NOMO-1 treated with dmso at 0.1 percent for 144 hours (cell line): ENCODE results near the gene NAA35.
"Not testable (repeated sequence)": the region's sequence is repeated elsewhere in the genome, so short reads cannot be mapped to it uniquely, and the experiment has no call there.

ENCODE experiments used
- DNase-seq: peaks from one replicate; lab custom pipeline; 2025; ENCODE audit not compliant: unreplicated experiment; lab: John Stamatoyannopoulos, UW

The NAA35 gene

GRCh38 chr9:85943757-85944430 is 2.9 kb downstream of the NAA35 start:
- DNase-seq = no peak

- DNase-seq = no peak
Measured at GRCh38 chr9:85944672-85945071, 3.7 kb downstream of the NAA35 start.

- no peak for DNase-seq
Measured at GRCh38 chr9:85949586-85950335, 8.8 kb downstream of the NAA35 start.

- no peak for DNase-seq
Measured at GRCh38 chr9:85959955-85960354, 19.0 kb downstream of the NAA35 start.

GRCh38 chr9:85960688-85961093 is 19.7 kb downstream of the NAA35 start:
- DNase-seq = no peak

GRCh38 chr9:85964526-85964925 is 23.6 kb downstream of the NAA35 start:
- DNase-seq = no peak

- DNase-seq = no peak
Measured at GRCh38 chr9:85964949-85965348, 24.0 kb downstream of the NAA35 start.

GRCh38 chr9:85969727-85970126 is 28.8 kb downstream of the NAA35 start:
- DNase-seq = no peak

- DNase-seq = no peak
Measured at GRCh38 chr9:85971731-85972130, 30.8 kb downstream of the NAA35 start.

GRCh38 chr9:85973238-85973637 is 32.3 kb downstream of the NAA35 start:
- no peak for DNase-seq

- DNase-seq = not testable (repeated sequence)
Measured at GRCh38 chr9:85974055-85974547, 33.2 kb downstream of the NAA35 start.

GRCh38 chr9:85978496-85978895 is 37.5 kb downstream of the NAA35 start:
- no peak for DNase-seq

- no peak for DNase-seq
Measured at GRCh38 chr9:85981369-85981768, 40.4 kb downstream of the NAA35 start.

GRCh38 chr9:85984457-85984856 is 43.5 kb downstream of the NAA35 start:
- no peak for DNase-seq

GRCh38 chr9:85987236-85987635 is 46.3 kb downstream of the NAA35 start:
- DNase-seq = no peak

GRCh38 chr9:85994191-85994590 is 53.2 kb downstream of the NAA35 start:
- DNase-seq = no peak

- DNase-seq = no peak
Measured at GRCh38 chr9:85995097-85995496, 54.2 kb downstream of the NAA35 start.

- no peak for DNase-seq
Measured at GRCh38 chr9:85995599-85995998, 54.7 kb downstream of the NAA35 start.

- no peak for DNase-seq
Measured at GRCh38 chr9:86005253-86005775, 64.4 kb downstream of the NAA35 start.

- no peak for DNase-seq
Measured at GRCh38 chr9:86009133-86009532, 68.2 kb downstream of the NAA35 start.

- no peak for DNase-seq
Measured at GRCh38 chr9:86020731-86021130, 79.8 kb downstream of the NAA35 start.

GRCh38 chr9:86021166-86021565 is 80.2 kb downstream of the NAA35 start:
- no peak for DNase-seq
